ENCODE measurements around the gene FNDC3A.

- TF ChIP-seq POLR2AphosphoS5 (IDR thresholded peaks at IDR 0.05; ENCODE audit: low read depth, low read length) (no peak), POU2F2 (IDR thresholded peaks at IDR 0.05; ENCODE audit: low read depth, low read length) (no peak), POLR2A (IDR thresholded peaks at IDR 0.05; ENCODE audit: low read depth, low read length) (no peak), SPI1 (IDR thresholded peaks at IDR 0.05; ENCODE audit: low read depth, low read length) (no peak), TAF1 (IDR thresholded peaks at IDR 0.05; ENCODE audit: low read depth, low read length) (no peak)
Observed at GRCh38 chr13:49185264-49185663, 209.6 kb downstream of the FNDC3A start.
